Fibroblast of villous mesenchyme (primary cell): ENCODE results near the gene ENDOG. TPM values are rescaled to one million over a fixed set of nuclear protein-coding genes. Genes with fewer than 3 reads are reported as not detected.

Source experiments
- DNase-seq: peaks from one replicate; pipeline ENCODE4 v3.0.0-alpha.2; 2010; ENCODE audit warnings: low read depth
- H3K4me3 ChIP-seq: 2 replicates; pipeline ENCODE4 v1.5.1; 2011; ENCODE audit warnings: low read depth, mild to moderate bottlenecking, low read length
- CTCF ChIP-seq: IDR thresholded peaks from 2 replicates; pipeline ENCODE4 v1.5.1; 2012; ENCODE audit warnings: low read depth, mild to moderate bottlenecking, low read length; ENCODE audit not compliant: insufficient read depth
- total RNA-seq: library from RNA; depleted of rRNA; stranded (reverse); fragments of >200 nt; gene quantifications from 2 replicates; pipeline ENCODE4 v1.2.3, GENCODE V29; 2012

The ENDOG gene
- total RNA-seq, 1 donor: 17.3 TPM

- DNase-seq: no peak
- no peak overlapping the region for H3K4me3 ChIP-seq
- TF ChIP-seq CTCF: no peak
Observed at GRCh38 chr9:128823362-128823902, 5.1 kb downstream of the ENDOG start.

- no peak for TF ChIP-seq CTCF
- no peak for DNase-seq
- H3K4me3 ChIP-seq: no peak overlapping the region
Observed at GRCh38 chr9:128823903-128824406, 5.7 kb downstream of the ENDOG start.

GRCh38 chr9:128824911-128825310 is 6.6 kb downstream of the ENDOG start:
- no peak for TF ChIP-seq CTCF
- no peak for DNase-seq
- no peak overlapping the region for H3K4me3 ChIP-seq

- TF ChIP-seq CTCF: no peak
- H3K4me3 ChIP-seq: no peak overlapping the region
- DNase-seq: no peak
Observed at GRCh38 chr9:128825923-128826700, 7.8 kb downstream of the ENDOG start.

GRCh38 chr9:128828267-128828666 is 10.0 kb downstream of the ENDOG start:
- no peak for TF ChIP-seq CTCF
- no peak for DNase-seq
- no peak overlapping the region for H3K4me3 ChIP-seq

GRCh38 chr9:128828719-128829452 is 10.6 kb downstream of the ENDOG start:
- no peak for TF ChIP-seq CTCF
- H3K4me3 ChIP-seq: peak overlapping the region; percentile 80
- DNase-seq: no peak
